ENCODE measurements around the gene LIFR.
A peak's percentile ranks its signal among the peaks of the same experiment; 100 is the strongest.

Gene LIFR

GRCh38 chr5:38556599-38557307 is at the start of gene LIFR:
LIFR (minus strand) TSS chr5:38556646; CDS start chr5:38530647, 25,999 bp downstream.
- TF ChIP-seq CTCF (conservative IDR thresholded peaks at IDR 0.05; ENCODE audit: low read length): no peak
- peak within 1 kb of the TSS; percentile 76 for H3K4me3 ChIP-seq (ENCODE audit: low read length)
- DNase-seq (ENCODE audit: low read depth): peak; percentile 81

DNA sequence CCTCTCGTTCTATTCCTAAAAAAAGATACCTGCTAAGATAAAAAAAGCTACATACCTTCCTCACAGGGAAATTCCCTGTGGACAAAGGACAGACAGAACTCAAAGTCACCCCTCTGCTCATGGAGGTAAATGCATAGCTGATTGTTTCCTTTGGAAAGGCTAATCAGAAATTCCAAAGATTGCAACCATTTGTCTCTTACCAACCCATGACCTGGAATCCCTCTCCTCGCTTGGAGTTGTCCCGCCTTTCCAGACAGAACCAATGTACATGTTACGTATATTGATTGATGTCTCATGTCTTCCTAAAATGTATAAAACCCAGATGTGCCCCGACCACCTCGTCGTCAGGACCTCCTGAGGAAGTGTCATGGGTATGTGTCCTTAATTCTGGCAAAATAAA is 49.2 kb upstream of the LIFR start:
- DNase-seq (ENCODE audit: low read depth): no peak
- H3K4me3 ChIP-seq (ENCODE audit: low read length): no peak overlapping the region
- TF ChIP-seq CTCF (conservative IDR thresholded peaks at IDR 0.05; ENCODE audit: low read length): no peak

DNA sequence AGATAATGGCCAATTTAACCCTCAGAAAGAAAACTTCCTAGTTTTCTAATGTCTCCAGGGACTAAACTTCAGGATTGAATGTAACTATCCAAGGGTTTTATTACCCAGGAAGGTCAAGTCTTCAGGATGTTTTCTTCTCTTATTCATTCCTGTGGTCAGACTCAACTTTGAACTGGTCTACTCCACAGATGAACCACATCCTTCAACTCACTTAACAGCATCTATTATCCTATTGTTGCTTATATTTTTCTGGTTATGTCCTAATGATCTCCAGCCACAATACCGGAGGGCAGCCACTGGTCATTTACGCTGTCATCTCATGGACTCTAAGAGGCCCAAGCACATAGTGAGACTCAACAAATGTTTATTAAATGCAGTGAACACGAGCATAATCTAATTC is 47.2 kb upstream of the LIFR start:
- no peak overlapping the region for H3K4me3 ChIP-seq (ENCODE audit: low read length)
- no peak for TF ChIP-seq CTCF (conservative IDR thresholded peaks at IDR 0.05; ENCODE audit: low read length)
- DNase-seq (ENCODE audit: low read depth): peak; percentile 30

DNA sequence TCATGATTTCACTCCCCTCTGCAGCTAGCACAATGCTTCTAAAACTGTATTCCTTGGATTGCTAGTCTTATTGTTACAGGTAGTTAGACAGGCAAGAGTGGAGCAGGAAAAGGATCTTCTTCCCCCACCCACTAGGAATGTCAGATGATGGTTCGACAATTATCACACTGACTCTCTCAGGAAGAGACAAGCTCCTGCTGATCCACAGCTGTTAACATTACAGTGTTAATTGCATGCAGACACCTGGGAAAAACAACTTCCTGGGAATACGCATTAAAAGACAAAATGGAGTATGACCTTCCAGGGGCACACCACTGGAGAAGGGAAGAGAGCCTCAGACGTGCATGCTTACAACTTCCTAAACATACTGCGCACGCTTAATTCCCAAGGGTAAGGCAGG is 46.2 kb upstream of the LIFR start:
- no peak for TF ChIP-seq CTCF (conservative IDR thresholded peaks at IDR 0.05; ENCODE audit: low read length)
- H3K4me3 ChIP-seq (ENCODE audit: low read length): no peak overlapping the region
- no peak for DNase-seq (ENCODE audit: low read depth)

GRCh38 chr5:38601863-38602298 is 45.4 kb upstream of the LIFR start:
- no peak overlapping the region for H3K4me3 ChIP-seq (ENCODE audit: low read length)
- TF ChIP-seq CTCF (conservative IDR thresholded peaks at IDR 0.05; ENCODE audit: low read length): no peak
- DNase-seq (ENCODE audit: low read depth): no peak

GRCh38 chr5:38601133-38601862 is 44.9 kb upstream of the LIFR start:
- no peak for DNase-seq (ENCODE audit: low read depth)
- no peak overlapping the region for H3K4me3 ChIP-seq (ENCODE audit: low read length)
- TF ChIP-seq CTCF (conservative IDR thresholded peaks at IDR 0.05; ENCODE audit: low read length): no peak

Data from AG10803 (cell line).